A549 (cell line): ENCODE results near the gene MEP1B.

Experiments used
- CBX8 ChIP-seq: fragments of 200-600 bp; sonication (generic); IDR thresholded peaks from 2 replicates; pipeline ENCODE4 v1.6.1; 2016
- CTCF ChIP-seq: fragments of >200 bp; sonication (Bioruptor Twin); formaldehyde crosslinking; IDR thresholded peaks from 3 replicates; pipeline ENCODE4 v1.5.1; 2016
- EP300 ChIP-seq, 2 experiments: fragments of >200 bp; sonication (Bioruptor Twin); formaldehyde crosslinking; IDR thresholded peaks; 2 replicates in 1 of 2; 3 replicates in 1 of 2; pipeline ENCODE4 v1.6.1; 2016 to 2017
- JUNB ChIP-seq: fragments of >200 bp; sonication (Bioruptor Twin); formaldehyde crosslinking; IDR thresholded peaks from 2 replicates; pipeline ENCODE4 v1.6.1; 2016
- POLR2A ChIP-seq: IDR thresholded peaks from 2 replicates; pipeline ENCODE4 v1.6.1; 2012; ENCODE audit warnings: mild to moderate bottlenecking, low read length

- TF ChIP-seq CBX8 = no peak
- TF ChIP-seq CTCF = no peak
- TF ChIP-seq JUNB = no peak
- TF ChIP-seq EP300 (IDR thresholded peaks at IDR 0.05) = no peak
- TF ChIP-seq POLR2A = no peak
Observed at GRCh38 chr18:32174719-32175118, 15.1 kb upstream of the MEP1B start.
